IMR-90 (cell line): ENCODE results near the gene GOLIM4.

ENCODE experiments used
- BHLHE40 ChIP-seq: fragments of 150-350 bp; IDR thresholded peaks from 2 replicates; pipeline ENCODE4 v1.6.1; 2016; ENCODE audit warnings: mild to moderate bottlenecking, low read depth, low read length
- CEBPB ChIP-seq: IDR thresholded peaks from 2 replicates; pipeline ENCODE4 v1.6.1; 2012; ENCODE audit warnings: low read depth, low read length, improper control_type of control experiment
- CTCF ChIP-seq: conservative IDR thresholded peaks from 2 replicates; pipeline ENCODE4 v1.5.1; 2012; ENCODE audit warnings: mild to moderate bottlenecking, low read depth, low read length, improper control_type of control experiment
- ELK1 ChIP-seq: fragments of 150-350 bp; IDR thresholded peaks from 2 replicates; pipeline ENCODE4 v1.6.1; 2016; ENCODE audit warnings: low read depth, mild to moderate bottlenecking, low read length, moderate library complexity, borderline replicate concordance
- MAFK ChIP-seq: IDR thresholded peaks from 2 replicates; pipeline ENCODE4 v1.6.1; 2012; ENCODE audit warnings: low read depth, low read length, improper control_type of control experiment
- MAZ ChIP-seq: IDR thresholded peaks from 2 replicates; pipeline ENCODE4 v1.6.1; 2012; ENCODE audit warnings: low read depth, mild to moderate bottlenecking, low read length, improper control_type of control experiment, moderate library complexity, borderline replicate concordance
- MXI1 ChIP-seq: IDR thresholded peaks from 2 replicates; pipeline ENCODE4 v1.6.1; 2012; ENCODE audit warnings: low read depth, mild to moderate bottlenecking, low read length, moderate library complexity, borderline replicate concordance
- NFE2L2 ChIP-seq: fragments of 150-350 bp; IDR thresholded peaks from 2 replicates; pipeline ENCODE4 v1.6.1; 2016; ENCODE audit warnings: low read depth, mild to moderate bottlenecking, low read length
- POLR2A ChIP-seq: IDR thresholded peaks from 2 replicates; pipeline ENCODE4 v1.6.1; 2012; ENCODE audit warnings: mild to moderate bottlenecking, low read depth, low read length
- RAD21 ChIP-seq: IDR thresholded peaks from 2 replicates; pipeline ENCODE4 v1.6.1; 2012; ENCODE audit warnings: low read length, improper control_type of control experiment
- RCOR1 ChIP-seq: IDR thresholded peaks from 2 replicates; pipeline ENCODE4 v1.6.1; 2012; ENCODE audit warnings: mild to moderate bottlenecking, low read length, improper control_type of control experiment; ENCODE audit not compliant: insufficient replicate concordance
- RFX5 ChIP-seq: IDR thresholded peaks from 2 replicates; pipeline ENCODE4 v1.8.0; 2012; ENCODE audit warnings: low read depth, mild to moderate bottlenecking, low read length, moderate library complexity
- SMC3 ChIP-seq: fragments of 150-350 bp; IDR thresholded peaks from 2 replicates; pipeline ENCODE4 v1.6.1; 2016; ENCODE audit warnings: low read depth, mild to moderate bottlenecking, antibody characterized with exemption, low read length, moderate library complexity
- TF ChIP-seq, protein P1 (sequence below): fragments of 150-350 bp; IDR thresholded peaks from 2 replicates; pipeline ENCODE4 v1.6.1; 2017; ENCODE audit warnings: mild to moderate bottlenecking, antibody characterized with exemption, low read length, low read depth

GRCh38 chr3:167973901-167974300, 121.8 kb downstream of the GOLIM4 start:
- no peak for TF ChIP-seq CTCF
- no peak for TF ChIP-seq NFE2L2
- no peak for TF ChIP-seq ELK1
- TF ChIP-seq MXI1: no peak
- no peak for TF ChIP-seq POLR2A
- TF ChIP-seq, protein P1, sequence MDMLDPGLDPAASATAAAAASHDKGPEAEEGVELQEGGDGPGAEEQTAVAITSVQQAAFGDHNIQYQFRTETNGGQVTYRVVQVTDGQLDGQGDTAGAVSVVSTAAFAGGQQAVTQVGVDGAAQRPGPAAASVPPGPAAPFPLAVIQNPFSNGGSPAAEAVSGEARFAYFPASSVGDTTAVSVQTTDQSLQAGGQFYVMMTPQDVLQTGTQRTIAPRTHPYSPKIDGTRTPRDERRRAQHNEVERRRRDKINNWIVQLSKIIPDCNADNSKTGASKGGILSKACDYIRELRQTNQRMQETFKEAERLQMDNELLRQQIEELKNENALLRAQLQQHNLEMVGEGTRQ: no peak
- no peak for TF ChIP-seq BHLHE40
- no peak for TF ChIP-seq RAD21
- TF ChIP-seq MAZ: no peak
- TF ChIP-seq SMC3: no peak
- TF ChIP-seq CEBPB: no peak
- no peak for TF ChIP-seq MAFK
- no peak for TF ChIP-seq RFX5
- no peak for TF ChIP-seq RCOR1
